Dedifferentiated amniotic fluid mesenchymal stem cell (primary cell): ENCODE measurements around the gene AFG1L.
A peak's percentile ranks its signal among the peaks of the same experiment; 100 is the strongest.

Experiments used
- DNase-seq: peaks from one replicate; pipeline ENCODE4 v3.0.0-alpha.2; 2016; ENCODE audit errors: extremely low spot score

Gene AFG1L

DNA sequence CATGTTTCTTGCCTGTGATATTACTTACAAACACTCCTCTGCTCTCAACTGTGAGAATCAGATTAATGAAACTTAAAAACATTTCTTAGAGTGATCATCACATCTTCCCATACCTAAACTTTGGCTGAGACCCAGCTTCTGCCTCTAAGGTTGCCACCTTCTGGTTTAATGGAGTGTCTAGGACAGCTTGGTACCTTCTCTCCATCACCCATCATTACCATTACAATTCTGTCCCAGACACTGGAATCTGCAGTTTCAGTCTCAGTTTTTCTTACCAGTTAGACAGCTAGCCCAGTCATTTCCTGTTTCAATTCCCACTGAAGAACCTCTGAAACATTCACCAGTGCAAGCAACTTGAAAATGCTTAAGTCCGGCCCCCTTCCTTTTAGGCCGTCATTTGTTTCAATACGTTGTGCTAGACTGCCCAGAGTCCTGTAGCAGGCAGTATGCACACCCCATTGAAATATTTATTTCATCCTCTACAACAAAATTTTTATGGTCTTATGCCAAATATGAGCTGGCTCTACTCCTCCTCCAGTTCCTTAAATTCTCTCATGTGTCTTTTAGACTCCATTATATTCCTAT, 158.8 kb downstream of the AFG1L start:
- no peak for DNase-seq

DNA sequence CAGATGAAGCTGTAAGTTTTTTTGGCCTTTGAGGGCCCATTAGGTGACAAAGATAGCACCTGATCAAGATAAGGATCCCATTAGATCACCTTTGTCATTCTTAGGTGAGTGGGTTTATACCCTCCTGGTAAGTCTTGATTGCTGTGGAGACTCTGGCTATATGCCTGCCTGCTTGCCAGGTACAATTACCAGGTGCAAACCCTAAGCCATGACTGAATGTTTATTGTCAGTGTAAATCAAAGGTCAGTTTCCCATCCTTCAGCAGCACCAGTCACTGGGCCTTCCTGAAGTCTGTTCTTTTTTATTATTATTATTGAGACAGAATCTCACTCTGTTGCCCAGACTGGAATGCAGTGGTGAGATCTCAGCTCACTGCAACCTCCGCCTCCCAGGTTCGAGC, 159.5 kb downstream of the AFG1L start:
- no peak for DNase-seq

DNA sequence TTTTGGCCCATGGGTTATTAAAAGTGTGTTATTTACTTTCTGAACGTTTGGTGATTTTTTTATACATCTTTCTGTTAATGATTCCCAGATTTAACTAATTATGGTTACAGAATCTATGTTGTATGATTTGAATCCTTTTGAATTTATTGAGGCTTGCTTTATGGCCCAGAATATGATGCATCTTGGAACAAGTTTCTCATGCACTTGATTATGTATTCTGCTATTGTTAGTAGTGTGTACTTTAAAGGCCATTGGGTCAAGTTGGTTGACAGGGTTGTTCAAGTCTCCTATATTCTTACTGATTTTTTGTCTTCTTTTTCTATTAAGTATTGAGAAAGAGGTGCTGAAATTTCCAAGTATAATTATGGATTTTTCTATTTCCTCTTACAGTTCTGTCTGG, 160.8 kb downstream of the AFG1L start:
- no peak for DNase-seq

DNA sequence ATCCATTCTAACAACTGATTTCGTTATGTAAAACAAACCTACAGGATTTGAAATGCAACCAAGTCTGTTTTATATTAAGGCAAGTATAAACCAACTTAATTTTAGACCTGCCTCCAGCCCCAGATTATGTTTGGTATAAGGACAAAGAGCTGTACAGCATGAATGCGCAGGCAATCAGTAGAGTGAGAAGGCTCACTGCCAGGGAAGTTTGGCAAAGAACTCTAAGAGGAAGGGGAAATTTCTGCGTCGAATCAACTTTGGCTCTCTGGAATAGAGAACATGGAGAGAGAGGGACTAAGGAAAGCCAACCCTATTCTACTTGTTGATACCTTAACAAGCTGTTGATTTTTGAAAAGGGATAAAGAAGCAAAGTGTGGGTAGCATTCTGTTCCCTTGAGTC, 168.9 kb downstream of the AFG1L start:
- DNase-seq: no peak

DNA sequence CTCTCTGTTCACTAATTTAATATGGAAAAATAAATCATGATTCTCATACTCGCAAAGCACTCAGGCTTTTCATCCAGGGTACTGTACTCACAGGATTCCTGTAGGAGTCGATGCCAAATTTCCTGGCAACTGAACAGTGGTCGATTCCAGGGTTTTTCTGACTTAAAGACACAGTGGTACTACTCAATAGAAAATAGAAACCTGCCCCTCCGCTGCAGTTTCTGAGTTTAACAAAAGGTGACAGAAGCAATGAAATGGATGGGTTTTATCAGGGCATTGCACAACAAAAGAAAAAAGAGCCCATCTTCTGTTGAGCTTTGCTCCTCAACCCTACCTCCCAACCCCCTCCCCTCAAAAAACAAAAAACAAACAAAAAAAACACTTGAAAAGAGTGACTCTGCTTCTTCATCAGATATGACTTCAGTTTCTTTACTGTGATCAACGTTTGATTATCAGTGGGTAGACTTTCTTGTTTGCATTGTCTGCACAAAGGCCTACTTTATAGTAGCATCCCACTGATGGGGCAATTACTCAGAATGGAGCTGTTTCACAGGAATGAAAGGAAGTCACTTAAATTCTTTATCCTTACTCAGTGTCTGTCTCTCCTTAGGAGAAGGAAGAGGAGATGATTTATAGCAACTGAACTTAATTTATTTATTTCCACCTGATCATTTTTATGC, 169.7 kb downstream of the AFG1L start:
- DNase-seq: no peak

DNA sequence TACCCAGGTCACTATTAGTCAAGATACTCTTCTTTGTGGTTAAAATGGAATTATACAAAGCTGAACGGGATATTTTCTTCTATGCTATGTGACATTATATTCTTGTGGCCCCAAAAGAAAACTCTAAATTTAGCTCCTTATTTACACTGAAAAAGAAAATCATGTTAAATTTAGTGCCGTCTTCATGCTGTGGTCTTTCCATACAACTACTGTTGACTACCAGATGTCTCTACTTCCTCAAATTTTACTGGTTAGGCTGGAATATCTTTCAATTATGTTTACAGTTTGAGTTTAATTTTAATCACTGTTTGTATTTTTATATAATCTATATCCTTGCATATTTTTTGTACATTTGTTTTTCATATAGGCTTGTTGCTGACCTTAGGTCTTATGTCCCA, 170.2 kb downstream of the AFG1L start:
- DNase-seq: no peak

DNA sequence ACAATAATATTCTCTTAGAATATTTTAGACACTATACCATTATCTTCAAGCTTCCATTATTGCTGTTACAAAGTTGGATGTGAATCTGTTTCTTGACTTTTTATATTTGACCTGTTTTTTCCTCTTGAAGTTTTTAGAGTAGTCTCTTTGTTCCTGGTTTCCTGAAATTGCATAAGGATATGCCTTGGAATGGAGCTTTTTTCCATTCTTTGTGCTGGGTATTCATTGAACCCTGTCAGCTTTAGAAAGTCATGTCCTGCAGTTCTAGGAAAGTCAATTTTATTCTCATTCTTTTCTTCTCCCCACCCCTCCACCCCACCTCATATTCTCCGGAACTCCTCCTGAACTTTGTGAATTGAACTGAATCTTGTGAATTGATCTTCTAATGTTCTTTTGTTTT, 173.5 kb downstream of the AFG1L start:
- no peak for DNase-seq

DNA sequence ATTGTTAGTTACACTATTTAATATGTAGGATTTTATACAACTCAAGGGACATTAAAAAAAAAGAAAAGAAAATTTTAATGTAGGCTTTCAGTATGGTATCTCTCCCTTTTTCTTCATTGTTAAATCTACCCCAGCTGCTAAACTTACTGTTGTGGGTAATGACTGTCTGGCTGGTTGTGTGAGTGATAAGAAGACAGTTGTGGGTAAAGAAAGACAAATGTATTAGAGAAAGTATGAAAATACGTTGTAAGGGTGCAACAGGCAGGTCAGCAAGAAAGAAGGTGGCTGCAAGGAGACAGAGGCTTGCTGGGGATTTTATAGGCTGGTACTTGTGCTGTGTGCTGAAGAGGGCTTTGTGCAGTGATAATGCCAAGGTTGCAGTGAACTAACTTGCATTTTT, 174.5 kb downstream of the AFG1L start:
- DNase-seq: no peak

DNA sequence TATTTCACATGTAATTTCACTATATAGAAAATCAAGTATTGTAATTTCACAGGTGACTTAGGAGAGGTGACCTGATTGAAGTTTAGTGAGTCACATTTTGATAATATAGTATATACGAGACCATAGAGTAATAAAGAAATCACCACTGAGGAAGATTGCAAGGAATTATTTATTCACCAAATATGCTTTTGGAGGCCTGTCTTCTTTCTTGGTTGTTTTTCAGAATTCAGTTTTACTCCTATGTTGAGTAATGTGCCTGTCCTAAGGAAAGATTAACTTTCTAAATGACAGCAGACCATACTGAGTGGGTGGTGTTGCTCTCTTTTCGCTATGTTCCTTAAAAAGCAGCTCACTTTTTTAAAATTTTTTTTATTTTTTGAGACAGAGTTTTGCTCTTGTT, 178.3 kb downstream of the AFG1L start:
- DNase-seq: no peak

DNA sequence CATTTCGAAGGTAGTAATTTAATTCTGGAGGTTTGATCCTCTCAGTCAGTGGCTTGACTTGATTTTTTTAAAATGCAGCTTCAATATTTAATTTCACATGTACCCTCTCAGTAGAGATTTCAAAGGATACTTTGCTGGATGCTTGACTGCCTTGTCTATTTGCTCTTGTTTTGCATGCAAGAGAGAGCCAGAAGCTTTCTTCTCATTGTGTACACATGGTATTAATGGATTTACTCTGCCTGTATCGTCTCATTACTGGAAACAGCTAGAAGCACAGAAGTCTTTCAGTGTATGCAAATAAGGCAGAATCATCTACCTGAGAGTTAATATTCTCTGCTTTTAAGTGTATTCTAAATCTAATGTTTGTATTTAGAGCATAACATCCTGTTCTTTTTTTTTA, 181.5 kb downstream of the AFG1L start:
- DNase-seq: no peak

DNA sequence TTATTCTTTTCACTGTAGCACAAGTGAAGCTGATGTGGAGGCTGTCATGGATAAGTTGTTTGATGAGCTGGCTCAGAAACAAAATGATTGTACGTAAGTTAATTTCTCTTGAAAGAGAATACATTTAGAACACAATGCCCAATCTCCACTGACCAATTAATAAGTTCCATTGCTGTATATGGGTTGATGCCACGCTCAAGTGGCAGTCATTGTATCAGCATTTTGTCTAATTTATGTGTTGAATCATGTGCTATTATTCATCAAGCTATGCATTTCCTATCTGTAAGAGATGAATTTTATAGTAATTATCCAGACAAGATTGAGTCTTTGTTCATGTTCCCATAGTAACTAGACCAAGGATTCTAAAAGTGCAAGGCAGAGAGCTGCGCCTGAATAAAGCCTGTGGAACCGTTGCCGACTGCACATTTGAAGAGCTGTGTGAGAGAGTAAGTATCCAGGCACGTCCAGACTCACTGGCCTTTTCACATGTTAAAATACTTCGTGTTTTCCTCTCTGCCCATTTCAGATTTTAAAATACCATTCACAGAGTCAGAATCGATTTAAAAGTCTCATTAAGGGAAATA, 182.1 kb downstream of the AFG1L start:
- no peak for DNase-seq

DNA sequence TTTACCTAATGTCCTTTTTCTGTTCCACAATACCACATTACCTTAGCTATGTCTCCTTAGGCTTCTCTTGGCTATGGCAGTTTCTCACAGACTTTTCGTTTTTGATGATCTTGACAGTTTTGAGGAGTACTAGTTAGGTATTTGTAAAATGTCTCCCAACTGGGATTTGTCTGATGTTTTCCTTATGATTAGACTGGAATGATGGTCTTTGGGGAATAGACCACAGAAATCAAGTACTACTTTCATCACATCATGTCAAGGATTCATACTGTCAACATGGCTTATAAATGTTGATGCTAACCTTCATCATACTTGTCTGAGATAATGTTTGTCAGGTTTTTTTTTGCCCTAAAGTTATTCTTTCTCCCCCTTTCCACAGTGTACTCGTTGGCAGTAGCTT, 187.7 kb downstream of the AFG1L start:
- DNase-seq: no peak

DNA sequence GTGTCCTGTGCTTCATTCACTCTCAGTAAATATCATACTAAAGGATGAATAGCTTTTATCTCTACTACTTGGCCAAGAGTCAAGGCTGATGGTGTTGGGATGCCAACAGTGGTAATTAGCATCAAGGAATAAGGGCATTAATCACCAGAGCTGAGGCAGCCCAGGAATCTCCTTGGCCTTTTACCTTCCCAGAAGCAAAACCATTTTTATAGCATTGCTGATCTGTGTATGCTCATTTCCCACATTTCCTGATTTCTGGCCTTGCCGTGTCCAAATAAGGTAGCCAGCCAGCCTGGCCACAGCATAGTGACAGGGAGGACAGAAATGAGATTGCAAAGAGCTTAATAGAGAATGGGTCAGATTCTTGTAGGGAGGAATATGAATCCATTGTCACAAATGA, 189.2 kb downstream of the AFG1L start:
- no peak for DNase-seq

DNA sequence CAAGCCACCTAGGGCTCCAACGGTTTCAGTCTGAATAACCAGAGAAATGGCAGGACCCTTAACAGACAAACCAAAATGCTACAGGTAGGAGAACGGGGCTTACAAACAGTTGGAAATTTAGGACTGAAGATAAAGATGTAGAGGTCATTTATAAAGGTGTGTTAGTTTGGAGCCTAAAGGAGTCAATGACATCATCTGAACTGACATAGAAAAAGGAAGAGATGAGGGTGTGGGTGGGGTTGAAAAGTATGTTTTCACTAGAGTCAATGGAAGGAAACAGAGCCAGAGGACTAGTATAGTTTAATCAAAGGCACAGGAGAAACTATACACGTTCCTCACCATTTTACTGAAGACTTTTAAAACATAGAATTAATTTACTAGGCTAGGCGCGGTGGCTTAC, 194.8 kb downstream of the AFG1L start:
- no peak for DNase-seq

DNA sequence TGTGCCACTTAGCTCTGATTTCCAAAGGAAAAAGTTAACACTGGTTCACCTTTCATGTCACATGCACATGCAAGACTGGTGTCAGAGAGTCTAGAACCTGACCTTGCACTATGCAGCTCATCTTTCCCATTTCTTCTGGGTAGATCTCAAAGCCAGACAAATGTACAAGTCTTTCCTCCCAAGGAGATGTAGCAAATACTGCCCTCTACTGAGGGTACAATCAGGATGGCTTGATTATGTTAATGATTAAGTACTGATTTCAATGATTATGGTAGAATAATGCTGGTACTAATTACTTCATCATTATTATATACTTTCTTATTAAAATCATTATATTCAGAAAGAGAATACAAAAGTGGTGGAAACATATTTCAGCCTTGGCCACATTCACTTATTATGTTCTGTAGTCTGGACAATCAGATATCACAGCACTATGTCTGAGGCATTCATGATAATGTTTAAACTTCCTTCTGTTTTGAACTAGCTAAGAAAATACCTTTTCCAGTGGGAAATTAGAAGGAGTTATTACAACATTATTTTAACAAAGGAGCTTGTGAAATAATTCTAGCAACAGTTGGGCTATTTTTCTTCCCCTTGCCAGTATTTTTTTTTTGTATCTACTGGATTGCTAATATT, 197.4 kb downstream of the AFG1L start:
- peak; percentile 42 for DNase-seq

DNA sequence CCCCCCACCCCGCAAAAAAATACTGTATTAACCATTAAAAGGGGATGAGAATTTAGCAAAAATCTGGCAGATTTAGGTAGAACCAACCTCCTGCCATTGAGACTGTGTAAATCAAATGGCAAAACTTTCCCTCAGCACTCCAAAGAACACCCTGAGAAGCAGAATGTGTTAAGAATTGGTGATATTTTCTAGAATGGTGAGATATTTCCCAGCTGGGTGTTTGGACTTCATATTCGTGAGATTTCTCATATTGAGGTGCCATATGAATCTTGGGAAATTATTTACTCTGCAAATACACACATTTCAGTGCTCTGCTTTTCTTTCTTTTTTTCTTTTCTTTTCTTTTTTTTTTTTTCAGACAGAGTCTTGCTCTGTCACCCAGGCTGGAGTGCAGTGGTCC, 199.6 kb downstream of the AFG1L start:
- DNase-seq: no peak

DNA sequence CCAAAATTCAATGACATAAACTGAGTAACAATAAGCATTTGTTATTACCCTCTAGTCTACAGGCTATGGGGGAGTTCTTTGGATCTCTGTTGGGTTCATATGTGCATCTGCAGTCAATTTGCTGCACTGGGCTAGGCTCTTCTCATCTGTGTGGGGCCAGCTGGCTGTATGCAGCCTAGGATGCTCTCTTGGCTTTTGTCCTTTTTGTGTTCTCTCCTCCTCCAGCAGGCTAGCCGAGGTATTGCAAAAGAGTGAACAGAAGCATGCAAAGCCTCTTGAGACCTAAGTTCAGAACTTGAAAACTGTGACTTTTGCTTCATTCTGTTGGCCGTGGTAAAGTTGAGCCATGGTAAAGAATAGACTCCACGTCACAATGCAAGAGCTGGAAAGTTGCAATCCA, 203.0 kb downstream of the AFG1L start:
- no peak for DNase-seq

DNA sequence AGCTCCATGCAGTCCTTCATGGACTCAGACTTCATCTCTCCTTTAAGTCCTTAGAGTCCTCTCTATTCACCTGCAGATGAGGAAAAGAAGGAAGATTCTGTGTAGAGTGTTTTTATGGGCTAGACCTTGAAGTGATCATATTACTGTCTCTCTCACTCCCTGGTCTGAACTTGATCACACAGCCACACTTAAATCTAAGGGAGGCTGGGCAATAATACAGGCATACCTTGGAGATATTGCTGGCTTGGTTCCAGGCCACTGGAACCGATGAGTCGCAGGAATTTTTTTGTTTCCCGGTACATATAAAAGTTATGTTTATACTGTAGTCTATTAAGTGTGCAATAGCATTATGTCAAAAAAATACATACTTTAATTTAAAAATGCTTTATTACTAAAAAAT, 206.7 kb downstream of the AFG1L start:
- DNase-seq: no peak

DNA sequence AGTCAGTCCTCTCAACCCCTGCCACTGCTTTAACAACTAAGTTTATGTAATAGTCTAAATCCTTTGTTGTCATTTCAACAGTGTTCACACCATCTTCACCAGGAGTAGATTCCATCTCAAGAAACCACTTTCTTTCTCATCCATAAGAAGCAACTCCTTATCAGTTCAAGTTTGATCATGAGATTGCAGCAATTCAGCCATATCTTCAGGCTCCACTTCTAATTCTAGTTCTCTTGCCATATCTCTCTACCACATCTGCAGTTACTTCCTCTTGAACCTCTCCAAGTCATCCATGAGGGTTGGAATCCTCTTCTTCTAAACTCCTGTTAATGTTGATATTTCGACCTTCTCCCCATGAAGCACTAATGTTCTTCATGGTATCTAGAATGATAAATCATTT, 208.0 kb downstream of the AFG1L start:
- DNase-seq: no peak

DNA sequence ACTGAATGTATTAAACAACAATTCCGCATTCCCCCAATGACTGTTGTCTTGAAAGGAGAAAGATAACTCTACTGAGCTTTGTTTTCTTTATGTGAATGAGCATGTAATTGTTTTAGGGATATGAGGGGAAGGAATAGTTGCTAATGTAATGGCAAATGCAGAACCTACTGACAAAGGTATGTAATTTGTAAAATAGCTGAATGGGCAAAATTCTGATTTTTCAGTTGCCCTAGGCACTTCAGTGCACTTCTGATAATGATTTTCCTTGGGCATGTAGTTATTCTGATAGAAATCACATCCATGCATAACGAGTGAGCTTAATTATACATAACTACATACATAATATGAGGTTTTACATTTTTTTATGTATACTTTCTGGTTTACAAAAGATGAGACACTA, 212.5 kb downstream of the AFG1L start:
- no peak for DNase-seq

DNA sequence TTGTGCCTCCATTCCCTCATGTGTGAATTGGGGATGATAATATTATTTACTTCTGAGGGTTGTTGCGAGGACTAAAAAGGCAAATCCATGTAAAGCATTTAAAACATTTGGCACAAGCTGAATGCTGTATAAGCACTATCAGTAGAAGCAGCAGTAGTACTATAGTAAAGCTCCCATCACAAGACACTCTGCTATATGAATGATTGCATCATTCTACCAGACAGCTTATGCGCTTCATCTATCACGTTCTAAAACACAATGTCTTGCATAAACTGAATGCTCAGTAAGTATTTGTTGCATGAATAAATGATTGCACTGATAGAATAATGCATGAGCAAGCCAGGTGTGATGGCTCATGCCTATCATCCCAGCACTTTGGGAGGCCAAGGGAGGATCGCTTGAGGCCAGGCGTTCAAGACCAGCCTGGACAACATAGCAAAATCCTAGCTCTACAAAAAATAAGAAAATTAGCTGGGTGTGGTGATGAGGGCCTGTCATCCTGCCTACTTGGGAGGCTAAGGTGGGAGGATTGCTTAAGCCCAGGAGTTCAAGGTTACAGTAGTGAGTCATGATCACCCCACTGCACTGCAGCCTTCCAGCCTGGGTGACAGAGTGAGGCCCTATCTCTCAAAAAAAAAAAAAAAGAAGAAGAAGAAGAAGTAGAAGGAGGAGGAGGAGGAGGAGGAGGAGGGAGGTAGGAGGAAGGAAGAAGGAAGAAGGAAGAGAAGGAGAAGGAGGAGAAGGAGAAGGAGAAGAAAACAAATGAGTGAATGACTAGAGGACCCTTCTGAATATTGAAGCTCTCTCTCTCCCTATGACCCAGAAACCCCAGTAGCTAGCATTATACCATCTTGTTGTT, 215.8 kb downstream of the AFG1L start:
- DNase-seq: no peak
